ENCODE results near the gene ERGIC2. TPM values are rescaled to one million over a fixed set of nuclear protein-coding genes. Genes with fewer than 3 reads are reported as not detected.

The ERGIC2 gene
- total RNA-seq, 1 experiment from 2014 or later, result 119 TPM

- DNase-seq (ENCODE audit: low read depth), result no peak
Measured at GRCh38 chr12:29374913-29375312, 6.1 kb downstream of the ERGIC2 start.

DNA sequence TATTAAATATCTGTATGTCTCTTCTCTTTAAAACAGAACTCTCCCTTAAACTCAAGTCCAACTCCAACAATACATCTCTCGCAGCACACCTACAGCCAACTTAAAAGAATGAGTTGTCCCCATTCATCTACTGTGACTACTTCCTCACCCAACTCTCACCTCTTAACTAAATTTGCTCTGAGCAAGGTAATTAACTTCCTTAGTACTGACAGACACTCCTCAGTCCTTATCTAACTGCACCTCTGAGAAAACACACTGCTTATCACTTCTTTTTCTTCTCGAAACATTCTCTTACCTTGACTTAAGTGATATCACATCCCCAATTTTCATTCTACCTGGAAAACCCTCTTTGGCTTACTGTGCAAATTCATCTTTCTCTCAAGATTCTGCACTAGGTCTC lies 7.0 kb downstream of the ERGIC2 start:
- no peak for DNase-seq (ENCODE audit: low read depth)

GRCh38 chr12:29365091-29365490 lies 15.9 kb downstream of the ERGIC2 start:
- DNase-seq (ENCODE audit: low read depth), result no peak

GRCh38 chr12:29354954-29355353 lies 26.0 kb downstream of the ERGIC2 start:
- DNase-seq (ENCODE audit: low read depth), result no peak

- DNase-seq (ENCODE audit: low read depth), result peak; percentile 31
Measured at GRCh38 chr12:29350080-29350479, 30.9 kb downstream of the ERGIC2 start.

GRCh38 chr12:29346769-29347421 lies 34.1 kb downstream of the ERGIC2 start:
- DNase-seq (ENCODE audit: low read depth), result no peak

DNA sequence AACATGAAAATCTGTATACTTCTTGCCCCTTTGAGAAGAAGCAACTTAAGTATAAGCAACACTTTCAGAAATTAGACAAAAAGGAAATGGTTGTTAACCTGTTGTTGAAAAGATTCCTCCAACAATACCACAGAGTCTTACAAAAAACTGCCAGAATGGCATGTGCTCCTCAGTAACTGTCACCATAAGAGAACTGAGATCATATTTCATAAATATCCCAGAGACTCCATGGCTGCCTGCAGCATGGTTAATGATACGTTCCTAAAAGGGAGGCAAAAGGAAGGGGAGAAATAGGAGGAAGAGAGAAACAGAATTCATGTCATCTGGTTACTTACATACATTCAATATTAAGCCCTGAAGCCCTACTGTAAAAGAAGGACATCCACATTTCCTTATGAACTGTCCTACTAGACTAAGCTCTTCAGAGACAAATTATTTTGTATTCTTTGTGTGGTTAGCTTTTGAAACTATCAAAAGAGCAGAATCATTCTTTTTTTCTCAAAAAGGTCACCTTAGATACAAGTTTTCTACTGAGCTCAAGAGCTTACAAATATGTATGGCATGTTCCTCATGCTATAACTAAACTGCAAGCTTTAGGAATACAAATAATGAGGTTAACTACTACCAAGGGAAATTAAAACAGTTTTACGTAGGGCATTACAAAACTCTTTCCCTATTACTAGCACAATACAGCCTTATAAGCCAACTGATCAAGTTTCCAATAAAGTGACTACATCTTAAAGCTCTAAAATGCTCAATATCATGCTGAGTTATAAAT lies 37.8 kb downstream of the ERGIC2 start:
- DNase-seq (ENCODE audit: low read depth), result no peak

GRCh38 chr12:29337325-29337724 lies 43.6 kb downstream of the ERGIC2 start:
- DNase-seq (ENCODE audit: low read depth), result no peak

DNA sequence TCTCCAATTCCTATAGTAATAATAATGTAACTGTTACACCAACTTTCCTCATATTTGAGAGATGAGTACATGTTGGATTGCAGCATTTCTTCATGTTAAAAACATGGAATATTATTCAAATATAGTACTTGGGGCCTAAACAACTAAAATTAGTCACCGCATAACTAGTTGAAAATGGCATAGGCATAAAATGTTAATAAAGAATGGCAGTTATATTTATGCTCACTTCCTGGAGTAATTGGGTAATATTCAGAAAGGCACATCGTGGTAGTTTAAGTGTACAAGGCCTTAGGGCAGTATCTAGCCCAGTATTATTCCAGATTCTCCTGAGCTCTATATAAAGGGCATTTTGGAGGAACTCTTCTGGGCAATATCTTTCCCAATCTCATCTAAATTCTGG lies 46.0 kb downstream of the ERGIC2 start:
- DNase-seq (ENCODE audit: low read depth), result no peak

GRCh38 chr12:29333178-29333577 lies 47.8 kb downstream of the ERGIC2 start:
- DNase-seq (ENCODE audit: low read depth), result no peak

DNA sequence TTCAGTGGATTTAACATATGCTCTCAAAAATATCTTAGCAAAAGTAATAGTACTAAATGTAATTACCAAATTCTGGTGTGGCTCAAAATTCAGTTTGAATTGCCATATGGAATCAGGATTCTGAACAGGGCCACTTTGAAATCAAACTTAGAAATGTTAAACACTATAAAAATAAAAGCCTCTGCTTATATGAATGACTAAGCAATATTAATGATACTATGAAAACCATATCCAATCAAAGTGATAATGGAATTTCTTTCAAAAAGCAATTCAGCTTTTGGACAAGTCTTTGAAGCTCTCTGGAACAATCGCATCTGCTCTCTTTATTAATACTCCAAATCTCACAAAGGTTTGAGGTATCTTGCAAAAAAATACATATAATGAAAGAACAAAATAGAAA lies 51.6 kb downstream of the ERGIC2 start:
- DNase-seq (ENCODE audit: low read depth), result no peak

DNA sequence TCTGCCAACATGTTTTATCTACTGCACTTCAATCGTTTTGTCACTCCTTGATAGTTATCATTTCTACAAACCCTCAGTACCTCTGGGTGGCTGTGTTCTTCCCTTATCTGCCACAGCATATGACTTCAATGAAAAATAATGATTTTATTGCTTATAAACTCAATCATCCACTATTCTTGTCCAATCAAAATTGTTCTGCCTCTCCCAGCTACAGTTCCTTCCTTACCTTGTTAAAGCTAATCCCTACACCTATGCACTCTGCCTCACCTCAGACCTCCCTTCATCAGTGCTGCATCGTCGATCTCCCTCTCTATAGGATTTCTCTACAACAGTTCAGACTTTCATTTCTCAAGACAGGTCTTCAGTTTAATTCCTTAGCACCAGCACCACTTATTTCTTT lies 58.8 kb downstream of the ERGIC2 start:
- DNase-seq (ENCODE audit: low read depth), result no peak

- peak; percentile 79 for DNase-seq (ENCODE audit: low read depth)
Measured at GRCh38 chr12:29320295-29321085, 60.5 kb downstream of the ERGIC2 start.

DNA sequence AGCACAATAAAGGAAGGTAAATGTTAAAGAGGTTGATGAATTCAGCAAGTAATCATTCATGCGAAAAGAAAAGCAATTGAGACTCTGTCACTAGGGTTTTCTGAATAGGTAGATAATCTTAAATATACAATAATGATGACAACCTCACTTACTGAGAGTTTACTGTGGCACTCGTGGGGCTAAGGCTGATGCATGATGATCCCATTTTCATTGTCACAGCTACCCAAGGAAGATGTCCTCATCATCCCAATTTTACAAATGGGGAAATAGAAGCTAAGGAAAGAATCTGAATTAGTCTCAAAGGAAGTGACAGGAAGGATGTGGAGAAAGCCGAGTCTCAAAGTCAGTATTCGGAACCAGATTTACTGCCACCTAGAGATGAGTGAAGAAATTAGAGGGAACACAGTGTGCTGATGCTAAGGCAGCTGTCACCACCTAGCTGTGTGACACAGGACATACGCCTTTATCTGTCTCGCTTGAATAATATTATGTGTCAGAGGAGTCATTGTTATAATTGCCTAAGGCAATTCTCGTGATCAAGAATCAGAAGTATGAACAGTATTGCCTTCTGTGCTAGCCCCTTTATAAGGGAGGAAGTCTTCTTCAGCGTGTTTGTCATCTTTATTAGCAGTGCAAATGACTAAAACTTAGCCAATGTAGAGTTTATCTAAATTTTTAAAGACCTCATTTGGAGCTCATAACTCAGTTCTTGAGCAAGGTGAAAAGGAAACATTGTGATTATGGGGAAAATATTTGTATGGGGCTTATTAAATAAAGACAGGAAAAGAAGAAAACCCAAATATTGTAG lies 63.2 kb downstream of the ERGIC2 start:
- peak; percentile 63 for DNase-seq (ENCODE audit: low read depth)

DNA sequence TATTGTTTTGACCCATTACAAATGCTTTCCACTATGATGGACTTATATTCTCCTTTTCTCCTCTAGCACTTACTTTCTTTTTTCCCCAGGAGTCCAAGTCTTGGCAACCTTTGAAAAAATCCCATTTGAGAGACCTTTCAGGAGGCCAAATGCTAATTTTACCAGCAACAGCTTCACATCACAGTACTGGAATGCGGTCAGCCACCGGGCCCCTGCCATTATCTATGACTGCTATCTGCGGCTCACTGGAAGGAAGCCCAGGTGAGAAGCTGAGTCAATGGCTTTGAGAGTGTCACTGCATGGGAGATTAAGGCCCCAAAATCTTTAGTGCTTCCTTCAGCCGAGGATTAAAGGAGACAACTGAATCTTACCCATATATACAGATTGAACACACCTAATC lies 64.2 kb downstream of the ERGIC2 start:
- DNase-seq (ENCODE audit: low read depth), result no peak

- no peak for DNase-seq (ENCODE audit: low read depth)
Measured at GRCh38 chr12:29314416-29314815, 66.6 kb downstream of the ERGIC2 start.

DNA sequence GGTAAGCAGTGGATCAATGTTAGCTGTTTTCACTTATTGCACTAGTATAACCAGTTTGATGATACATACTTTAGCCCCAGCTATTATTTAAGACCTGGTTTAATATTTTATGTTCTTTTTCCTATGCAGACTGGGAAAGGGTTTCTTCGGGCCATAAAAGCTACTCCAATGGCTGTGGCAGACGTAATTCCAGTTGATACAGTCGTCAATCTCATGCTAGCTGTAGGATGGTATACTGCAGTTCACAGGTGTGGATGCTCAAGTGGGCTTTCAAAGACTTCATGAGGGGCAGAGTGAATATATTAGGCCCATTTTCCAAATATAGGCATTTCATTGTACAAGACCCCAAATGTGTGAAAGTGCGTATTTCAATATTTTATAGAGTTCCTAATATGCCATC lies 70.1 kb downstream of the ERGIC2 start:
- DNase-seq (ENCODE audit: low read depth), result no peak

DNA sequence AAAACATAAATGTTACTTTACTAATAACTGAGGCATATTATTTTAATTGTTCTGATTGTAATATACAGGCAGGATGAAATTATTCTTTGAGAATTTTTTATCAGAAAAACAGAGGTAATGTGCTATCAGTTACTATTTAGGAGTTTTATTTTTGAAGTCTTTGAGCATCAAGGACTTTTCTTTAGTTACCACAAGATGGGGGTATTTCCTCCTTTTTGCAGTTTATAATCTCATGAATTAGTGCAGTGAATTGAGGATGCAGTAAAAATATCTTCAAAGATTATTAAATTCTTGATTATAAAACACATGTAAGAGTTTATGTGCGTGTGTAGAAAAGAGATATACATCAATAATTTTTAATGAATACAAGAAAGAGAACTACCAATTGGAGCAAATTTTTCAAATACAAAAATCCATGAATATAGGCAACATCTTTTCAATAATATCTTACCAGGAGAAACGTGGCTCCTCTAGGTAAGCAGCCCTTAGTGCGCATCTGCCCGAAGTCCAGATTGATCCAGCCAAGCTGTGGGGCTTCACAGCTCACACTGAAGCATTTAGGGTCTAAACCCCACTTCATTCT lies 71.6 kb downstream of the ERGIC2 start:
- peak; percentile 8 for DNase-seq (ENCODE audit: low read depth)

DNA sequence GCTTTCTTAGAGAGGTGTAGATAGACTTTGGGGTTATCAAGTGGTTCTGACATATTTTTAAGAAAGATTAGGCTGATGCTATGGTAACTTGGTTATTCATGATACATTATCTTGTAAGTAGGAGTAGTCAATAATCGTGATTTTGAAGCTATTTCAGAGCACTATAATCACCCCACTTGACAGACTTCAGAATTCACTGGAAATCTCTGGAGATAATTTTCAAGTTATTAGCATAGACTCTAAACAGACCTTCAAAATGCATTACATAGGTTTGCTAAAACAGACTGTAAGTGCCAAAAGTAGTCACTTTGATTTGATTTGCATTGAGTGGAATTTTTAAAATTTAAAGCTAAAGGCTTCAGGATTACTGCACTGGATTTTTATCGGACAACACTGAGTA lies 74.3 kb downstream of the ERGIC2 start:
- no peak for DNase-seq (ENCODE audit: low read depth)

DNA sequence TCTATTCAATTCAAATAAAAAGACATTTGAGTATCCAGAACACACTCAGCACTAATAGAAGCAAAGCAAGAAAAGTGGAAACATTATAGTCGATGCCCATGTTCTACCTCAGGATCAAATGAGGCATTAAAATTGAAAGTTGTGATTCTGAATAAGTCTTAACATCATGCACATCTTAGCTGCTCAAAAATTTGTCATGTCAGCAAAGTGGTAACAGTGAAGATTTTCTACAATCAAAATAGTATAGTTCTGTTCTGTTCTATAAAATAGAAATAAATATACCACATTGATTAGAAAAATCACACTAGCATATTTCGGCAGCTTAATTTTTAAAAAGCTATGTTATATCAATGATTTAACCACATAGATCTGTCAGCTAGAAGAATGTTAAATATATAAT lies 74.7 kb downstream of the ERGIC2 start:
- no peak for DNase-seq (ENCODE audit: low read depth)

DNA sequence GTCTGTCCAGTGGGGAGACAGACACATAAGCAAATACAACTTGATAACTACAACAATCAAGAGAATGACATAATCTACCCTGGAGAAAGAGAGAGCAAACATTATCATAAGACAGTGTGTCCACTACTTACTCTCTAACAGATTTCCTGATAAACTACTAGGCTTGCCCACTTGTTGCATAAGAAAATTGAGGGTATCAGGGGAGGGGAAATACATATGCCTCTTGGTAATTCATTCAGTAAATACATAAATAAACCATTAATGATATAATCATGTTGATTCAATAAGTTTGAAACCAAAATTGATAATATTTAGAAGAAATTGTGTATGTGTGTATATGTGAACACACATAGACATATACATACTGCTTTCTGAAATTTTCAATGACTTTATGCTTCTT lies 76.6 kb downstream of the ERGIC2 start:
- no peak for DNase-seq (ENCODE audit: low read depth)
